HG02870 (cell line): ENCODE data around the gene ASTN2.

Experiments
- ATAC-seq: cut with Tn5 transposase; IDR thresholded peaks from one replicate; pipeline ENCODE4 v1.9.1; 2021; ENCODE audit warnings: mild to moderate bottlenecking, moderate library complexity; ENCODE audit not compliant: unreplicated experiment

Gene ASTN2

DNA sequence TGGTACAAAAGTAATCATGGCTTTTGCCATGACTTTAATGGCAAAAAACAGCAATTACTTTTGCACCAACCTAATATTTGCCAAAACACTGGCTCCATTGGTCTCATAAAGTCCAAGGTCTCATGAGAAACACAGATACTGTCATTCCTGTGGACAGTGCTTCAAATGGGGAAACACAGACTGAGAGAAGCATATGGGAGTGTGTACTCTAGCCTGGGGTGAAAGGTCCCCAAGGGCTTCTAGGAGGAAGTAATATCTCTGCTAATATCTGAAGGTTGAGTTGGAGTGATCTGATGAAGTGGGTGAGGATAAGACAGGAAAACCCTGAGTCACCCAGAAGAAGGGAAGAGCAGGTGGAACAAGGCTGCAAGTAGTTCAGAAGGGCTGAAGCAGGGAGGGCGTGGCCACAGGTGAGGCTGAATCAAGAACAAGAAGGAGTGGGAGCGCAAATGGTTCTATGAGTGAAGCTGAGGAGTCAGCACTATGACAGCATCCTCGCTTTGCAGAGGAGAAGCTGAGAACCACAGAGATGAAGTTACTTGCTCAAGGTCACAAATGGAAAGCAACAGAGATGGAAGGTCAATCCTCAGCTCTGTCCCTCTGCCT lies 164.1 kb downstream of the ASTN2 start:
- no peak for ATAC-seq

GRCh38 chr9:117249799-117250198 lies 165.1 kb downstream of the ASTN2 start:
- ATAC-seq: no peak

GRCh38 chr9:117247266-117247665 lies 167.6 kb downstream of the ASTN2 start:
- ATAC-seq: peak; percentile 47

GRCh38 chr9:117245175-117245829 lies 169.6 kb downstream of the ASTN2 start:
- no peak for ATAC-seq

GRCh38 chr9:117242082-117242481 lies 172.8 kb downstream of the ASTN2 start:
- ATAC-seq: no peak

- no peak for ATAC-seq
Observed at GRCh38 chr9:117239428-117239827, 175.4 kb downstream of the ASTN2 start.

GRCh38 chr9:117234103-117234502 lies 180.8 kb downstream of the ASTN2 start:
- ATAC-seq: no peak

DNA sequence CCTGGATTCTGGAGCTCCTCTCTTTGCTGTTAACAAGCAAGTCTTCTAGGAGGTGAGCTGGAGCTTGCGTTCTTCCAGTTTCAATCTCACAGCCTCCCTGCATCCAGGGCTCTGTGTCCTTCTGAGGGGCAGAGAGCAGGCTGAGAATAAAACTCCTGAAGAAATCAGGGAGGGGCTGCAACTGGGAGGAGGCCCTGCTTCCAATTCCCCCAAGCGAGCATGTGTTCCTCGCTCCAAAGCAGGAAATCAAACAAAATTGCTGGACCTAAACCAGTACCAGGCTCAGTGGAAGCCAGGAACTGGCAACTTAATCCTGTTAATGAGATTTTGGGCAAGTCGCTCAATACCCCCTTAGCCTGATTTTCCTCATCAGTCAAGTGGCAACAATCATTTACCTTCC lies 181.8 kb downstream of the ASTN2 start:
- ATAC-seq: no peak

- no peak for ATAC-seq
Observed at GRCh38 chr9:117232281-117232680, 182.6 kb downstream of the ASTN2 start.

DNA sequence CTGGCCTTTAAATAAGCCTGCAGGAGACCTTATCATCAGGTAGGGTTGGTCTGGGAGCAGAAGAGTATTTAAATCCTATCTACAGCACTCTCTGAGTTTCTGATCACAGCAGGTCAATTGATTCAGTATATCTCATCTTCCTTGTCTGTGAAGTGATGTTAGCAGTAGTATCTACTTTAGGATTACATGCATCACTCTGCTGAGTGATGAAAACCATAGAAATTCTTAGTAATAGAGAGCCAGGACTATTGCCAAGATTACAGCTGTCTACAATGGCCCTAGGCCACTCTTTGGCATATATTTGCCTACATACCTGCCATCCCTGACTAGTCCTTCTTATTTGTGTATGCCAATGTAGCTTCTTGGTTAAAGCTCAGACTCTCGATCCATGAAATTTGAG lies 183.8 kb downstream of the ASTN2 start:
- no peak for ATAC-seq

DNA sequence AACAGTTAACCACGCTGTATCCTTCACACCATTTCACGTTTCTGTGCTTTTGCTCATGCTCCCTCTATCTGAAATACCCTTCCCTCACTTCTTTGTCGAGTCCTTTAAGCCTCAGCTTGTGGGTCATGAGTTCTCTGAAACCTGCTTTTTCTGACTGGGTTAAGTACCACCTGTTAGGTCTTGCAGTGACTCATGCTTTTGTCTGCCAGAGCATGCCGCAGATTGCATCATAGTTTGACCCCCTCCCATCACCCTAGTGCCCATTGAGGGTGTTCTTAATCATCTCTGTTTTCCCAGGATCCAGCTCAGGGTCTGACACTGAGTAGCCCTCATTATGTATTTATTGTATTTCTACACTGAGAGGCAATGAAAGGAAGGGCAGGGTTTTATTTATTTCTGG lies 190.2 kb downstream of the ASTN2 start:
- ATAC-seq: no peak

GRCh38 chr9:117218951-117219350 lies 195.9 kb downstream of the ASTN2 start:
- no peak for ATAC-seq

- no peak for ATAC-seq
Observed at GRCh38 chr9:117214416-117214815, 200.4 kb downstream of the ASTN2 start.

DNA sequence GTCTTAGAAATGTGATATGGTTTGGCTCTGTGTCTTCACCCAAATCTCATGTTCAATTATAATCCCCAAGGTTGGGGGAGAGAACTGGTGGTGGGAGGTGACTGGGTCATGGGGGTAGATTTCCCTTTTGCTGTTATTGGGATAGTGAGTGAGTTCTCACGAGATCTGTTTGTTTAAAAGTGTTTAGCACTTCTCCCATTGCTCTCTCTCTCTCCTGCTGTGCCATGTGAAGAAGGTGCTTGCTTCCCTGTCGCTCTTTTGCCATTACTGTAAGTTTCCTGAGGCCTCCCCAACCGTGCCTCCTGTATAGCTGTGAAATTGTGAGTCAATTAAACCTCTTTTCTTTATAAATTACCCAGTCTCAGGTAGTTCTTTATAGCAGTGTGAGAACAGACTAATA lies 203.6 kb downstream of the ASTN2 start:
- no peak for ATAC-seq

DNA sequence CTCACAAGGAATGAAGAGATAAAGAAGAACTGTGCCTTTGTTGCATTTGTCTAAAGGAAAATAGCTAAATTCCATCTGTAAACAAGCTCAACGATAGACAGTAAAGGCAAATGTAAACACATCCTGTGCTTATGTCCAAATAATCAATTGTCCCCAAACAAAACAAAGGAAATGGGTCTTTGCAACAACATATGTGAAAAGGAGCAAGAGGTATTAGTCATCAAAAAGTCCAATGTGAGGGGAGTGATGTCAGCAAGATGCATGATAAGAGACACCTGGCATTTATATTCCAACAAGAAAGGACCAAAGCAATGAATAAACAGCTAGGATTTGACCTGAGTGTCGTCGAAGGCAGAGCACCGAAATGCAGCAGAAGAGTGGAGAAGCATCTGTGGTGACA lies 209.1 kb downstream of the ASTN2 start:
- ATAC-seq: no peak

DNA sequence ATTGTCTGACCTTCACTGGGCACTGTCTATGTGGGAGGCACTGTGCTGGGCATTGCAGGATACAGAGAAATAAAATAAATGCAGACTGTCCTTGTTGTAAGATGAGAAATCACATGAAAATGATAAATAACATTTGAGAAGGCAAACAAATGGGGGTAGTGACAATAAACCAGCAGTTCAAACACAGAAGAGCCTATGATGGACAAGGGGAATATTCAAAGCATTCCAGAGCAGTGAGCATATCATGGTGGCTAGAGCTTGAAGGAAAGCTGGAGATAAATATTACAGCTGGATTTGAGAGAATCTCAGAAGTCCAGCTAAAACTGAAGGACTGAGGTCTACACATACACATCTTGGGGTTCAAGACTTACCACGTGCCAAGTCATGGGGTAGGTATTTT lies 209.9 kb downstream of the ASTN2 start:
- ATAC-seq: no peak

GRCh38 chr9:117191504-117192261 lies 223.2 kb downstream of the ASTN2 start:
- no peak for ATAC-seq

DNA sequence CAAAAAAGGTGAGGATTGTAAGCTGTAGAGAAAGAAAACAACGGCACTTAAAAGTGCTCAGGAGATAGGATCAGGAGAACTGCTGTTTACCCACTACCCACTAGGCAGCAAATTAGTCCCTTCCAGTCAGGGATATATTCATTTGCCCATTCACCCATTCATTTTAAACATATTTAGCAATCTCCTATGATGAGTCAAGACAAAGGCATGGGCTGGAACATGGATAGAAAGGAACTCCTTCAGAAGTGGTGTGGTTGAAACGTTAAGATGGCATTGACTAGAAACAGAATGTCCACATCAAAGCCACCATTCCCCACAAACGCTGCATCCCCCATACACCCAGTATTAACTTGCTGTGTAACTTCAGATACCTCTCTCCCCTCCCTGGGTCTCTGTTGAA lies 225.7 kb downstream of the ASTN2 start:
- no peak for ATAC-seq

DNA sequence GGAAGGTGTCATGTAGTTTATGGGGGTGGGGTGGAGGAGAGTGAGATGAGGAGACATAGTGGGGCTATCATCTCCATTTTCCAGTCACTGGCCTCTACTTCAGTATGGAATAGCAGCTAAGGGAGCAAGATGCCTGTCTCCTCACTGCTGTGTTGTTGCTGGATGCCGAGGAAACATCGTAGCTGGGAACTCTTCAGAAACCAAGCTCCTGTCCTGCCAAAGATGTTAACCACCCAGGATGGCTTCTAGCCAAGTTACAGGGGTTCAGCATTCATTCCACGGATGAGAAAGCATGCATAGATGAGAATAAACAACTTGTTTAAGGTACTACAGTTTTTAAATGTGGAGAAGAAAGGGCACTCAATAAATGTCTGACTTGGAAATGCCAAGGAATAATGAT lies 226.5 kb downstream of the ASTN2 start:
- no peak for ATAC-seq

GRCh38 chr9:117187498-117187897 lies 227.4 kb downstream of the ASTN2 start:
- ATAC-seq: no peak

- ATAC-seq: no peak
Observed at GRCh38 chr9:117184173-117184572, 230.7 kb downstream of the ASTN2 start.

DNA sequence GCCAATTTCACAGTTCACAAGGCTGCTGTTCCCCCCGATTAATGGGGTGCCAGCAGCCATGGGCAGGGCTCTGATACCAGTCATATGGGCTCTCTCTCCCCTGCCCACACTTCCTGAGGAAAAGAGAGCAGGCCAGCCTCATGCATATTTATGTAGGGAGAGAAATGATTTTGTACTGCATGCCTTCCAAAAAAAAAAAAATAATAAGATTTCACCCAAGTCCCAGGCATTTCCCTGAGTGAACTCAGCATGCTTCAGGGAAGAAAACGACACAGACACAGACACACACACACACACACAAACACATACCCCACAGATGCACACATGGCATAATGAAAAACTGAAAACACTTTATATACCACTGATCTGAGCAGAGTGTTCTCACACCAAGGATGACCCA lies 232.8 kb downstream of the ASTN2 start:
- no peak for ATAC-seq
